ENCODE measurements around the gene FRMD4A. TPM values are rescaled to one million over a fixed set of nuclear protein-coding genes. Genes with fewer than 3 reads are reported as not detected.

FRMD4A gene
- total RNA-seq, 1 experiment from 2014 or later, result 18.3 TPM

- Histone ChIP-seq H3K79me2 (ENCODE audit: low read depth) (no peaks in the 10 kb centered on the region), H3K9me2 (ENCODE audit: insufficient read depth) (no peaks in the 10 kb centered on the region), H3K9me3 (ENCODE audit: insufficient read depth, low read depth) (no peaks in the 10 kb centered on the region), H2AFZ (no peak overlapping the region), H3K27me3 (ENCODE audit: insufficient read depth, low read depth) (no peaks in the 10 kb centered on the region), H3F3A (ENCODE audit: insufficient read depth, low read depth) (no peaks in the 10 kb centered on the region), H4K20me1 (ENCODE audit: insufficient read depth) (no peaks in the 10 kb centered on the region), H3K4me1 (replicated peaks; ENCODE audit: insufficient read depth) (no peaks in the 10 kb centered on the region), H3K36me3 (ENCODE audit: low read depth) (no peaks in the 10 kb centered on the region), H3K4me2 (no peak overlapping the region), H3K4me3 (no peak overlapping the region), H3K27ac (no peak overlapping the region)
- CTCF ChIA-PET, result no interaction called here
- POLR2A ChIA-PET (ENCODE audit: unreplicated experiment), result no interaction called here
- no peak for TF ChIP-seq CTCF (conservative IDR thresholded peaks at IDR 0.05)
- intact Hi-C loops (cut with micrococcal nuclease; ENCODE audit: unreplicated experiment), result no loop called here
- no TSS peak for BruUV-seq (replicated peaks)
- DNase-seq, result no peak
Observed at GRCh38 chr10:13915710-13916109, 415.0 kb downstream of the FRMD4A start.

GRCh38 chr10:13913897-13914296 is 416.8 kb downstream of the FRMD4A start:
- no peak overlapping the region for H3K27ac ChIP-seq
- H3K27me3 ChIP-seq (ENCODE audit: insufficient read depth, low read depth), result no peaks in the 10 kb centered on the region
- no peak for DNase-seq
- H3K9me2 ChIP-seq (ENCODE audit: insufficient read depth), result no peaks in the 10 kb centered on the region
- no peak overlapping the region for H2AFZ ChIP-seq
- H3K4me2 ChIP-seq, result no peak overlapping the region
- TF ChIP-seq EZH2 (IDR thresholded peaks at IDR 0.05; ENCODE audit: low read depth) (no peak), CTCF (conservative IDR thresholded peaks at IDR 0.05) (no peak)
- no peak overlapping the region for H3K4me3 ChIP-seq
- H3K9me3 ChIP-seq (ENCODE audit: insufficient read depth, low read depth), result no peaks in the 10 kb centered on the region
- no peaks in the 10 kb centered on the region for H4K20me1 ChIP-seq (ENCODE audit: insufficient read depth)
- no peaks in the 10 kb centered on the region for H3K79me2 ChIP-seq (ENCODE audit: low read depth)
- no TSS peak for BruUV-seq (replicated peaks)
- POLR2A ChIA-PET (ENCODE audit: unreplicated experiment), result interaction anchor here (0.9 kb wide), 1 partner anchor 154 kb away, joined by 7 read pairs; no protein-coding TSS in a partner anchor
- no peaks in the 10 kb centered on the region for H3F3A ChIP-seq (ENCODE audit: insufficient read depth, low read depth)
- intact Hi-C loops (cut with micrococcal nuclease; ENCODE audit: unreplicated experiment), result no loop called here
- no peaks in the 10 kb centered on the region for H3K36me3 ChIP-seq (ENCODE audit: low read depth)
- H3K4me1 ChIP-seq (replicated peaks; ENCODE audit: insufficient read depth), result no peaks in the 10 kb centered on the region
- CTCF ChIA-PET, result no interaction called here

GRCh38 chr10:13911821-13912520 is 418.8 kb downstream of the FRMD4A start:
- TF ChIP-seq EZH2 (IDR thresholded peaks at IDR 0.05; ENCODE audit: low read depth), result no peak
- no peaks in the 10 kb centered on the region for H3K36me3 ChIP-seq (ENCODE audit: low read depth)
- no peak overlapping the region for H3K4me2 ChIP-seq
- POLR2A ChIA-PET (ENCODE audit: unreplicated experiment), result no interaction called here
- BruUV-seq (replicated peaks), result no TSS peak
- H2AFZ ChIP-seq, result no peak overlapping the region
- no peaks in the 10 kb centered on the region for H3K79me2 ChIP-seq (ENCODE audit: low read depth)
- H3K4me1 ChIP-seq (replicated peaks; ENCODE audit: insufficient read depth), result no peaks in the 10 kb centered on the region
- no peak for DNase-seq
- H3K9me3 ChIP-seq (ENCODE audit: insufficient read depth, low read depth), result no peaks in the 10 kb centered on the region
- no peaks in the 10 kb centered on the region for H3F3A ChIP-seq (ENCODE audit: insufficient read depth, low read depth)
- no peaks in the 10 kb centered on the region; the same call in 1 of the 2 replicates for H3K9me2 ChIP-seq (ENCODE audit: insufficient read depth)
- CTCF ChIA-PET, result interaction anchor here (0.5 kb wide), 1 partner anchor 11 kb away, joined by 3 read pairs; no protein-coding TSS in a partner anchor
- H4K20me1 ChIP-seq (ENCODE audit: insufficient read depth), result no peaks in the 10 kb centered on the region
- intact Hi-C loops (cut with micrococcal nuclease; ENCODE audit: unreplicated experiment), result no loop called here
- H3K4me3 ChIP-seq, result no peak overlapping the region
- no peaks in the 10 kb centered on the region for H3K27me3 ChIP-seq (ENCODE audit: insufficient read depth, low read depth)
- no peak overlapping the region for H3K27ac ChIP-seq
